ENCODE measurements around the gene ZNF513.

GRCh38 chr2:27379836-27380625 is 503 bp downstream of the ZNF513 start:
- TF ChIP-seq CTCF (conservative IDR thresholded peaks at IDR 0.05 in 1 of 2, IDR thresholded peaks at IDR 0.05 in 1 of 2; ENCODE audit: extremely low read depth in 1 of 2, insufficient read depth in 1 of 2, low read depth in 1 of 2, low read length in 2 of 2): no peak
- no peak for TF ChIP-seq EZH2 (IDR thresholded peaks at IDR 0.05; ENCODE audit: borderline replicate concordance, low read length)
